AG04449 (cell line): ENCODE data around the gene PLXNB2.

Experiments used
- CTCF ChIA-PET: fragments of 350-600 bp; formaldehyde crosslinking; extraction: SDS; loops from one replicate; lab custom pipeline; 2021; ENCODE audit warnings: antibody characterized with exemption; lab: Yijun Ruan, JAX
- POLR2A ChIA-PET: fragments of 400-600, 350-600 bp; formaldehyde crosslinking; extraction: SDS; loops from one replicate; lab custom pipeline; 2020; ENCODE audit warnings: antibody characterized with exemption, inconsistent platforms; lab: Yijun Ruan, JAX
- DNase-seq: peaks from one replicate; pipeline ENCODE4 v3.0.0-alpha.2; 2010; ENCODE audit warnings: low read depth, low spot score
- H3K4me3 ChIP-seq: 2 replicates; pipeline ENCODE4 v1.5.1; 2011; ENCODE audit warnings: low read depth, mild to moderate bottlenecking, control low read depth, low read length
- CTCF ChIP-seq: IDR thresholded peaks from one replicate; pipeline ENCODE4 v1.5.1; 2011; ENCODE audit warnings: mild to moderate bottlenecking, moderate library complexity, low read length, control low read depth, inconsistent platforms; ENCODE audit not compliant: insufficient read depth; ENCODE audit errors: missing control alignments

PLXNB2 gene

GRCh38 chr22:50281384-50281760 is 26.1 kb downstream of the PLXNB2 start:
- CTCF ChIA-PET, result interaction anchor here (2.1 kb wide), 1 partner anchor 8 kb away, joined by 7 read pairs; no protein-coding TSS in a partner anchor
- H3K4me3 ChIP-seq, result no peak overlapping the region
- no peak for TF ChIP-seq CTCF
- no peak for DNase-seq
- POLR2A ChIA-PET, result no interaction called here

- ChIA-PET CTCF (no interaction called here), POLR2A (no interaction called here)
- no peak for DNase-seq
- no peak for TF ChIP-seq CTCF
- no peak overlapping the region for H3K4me3 ChIP-seq
Measured at GRCh38 chr22:50280708-50281383, 26.6 kb downstream of the PLXNB2 start.

DNA sequence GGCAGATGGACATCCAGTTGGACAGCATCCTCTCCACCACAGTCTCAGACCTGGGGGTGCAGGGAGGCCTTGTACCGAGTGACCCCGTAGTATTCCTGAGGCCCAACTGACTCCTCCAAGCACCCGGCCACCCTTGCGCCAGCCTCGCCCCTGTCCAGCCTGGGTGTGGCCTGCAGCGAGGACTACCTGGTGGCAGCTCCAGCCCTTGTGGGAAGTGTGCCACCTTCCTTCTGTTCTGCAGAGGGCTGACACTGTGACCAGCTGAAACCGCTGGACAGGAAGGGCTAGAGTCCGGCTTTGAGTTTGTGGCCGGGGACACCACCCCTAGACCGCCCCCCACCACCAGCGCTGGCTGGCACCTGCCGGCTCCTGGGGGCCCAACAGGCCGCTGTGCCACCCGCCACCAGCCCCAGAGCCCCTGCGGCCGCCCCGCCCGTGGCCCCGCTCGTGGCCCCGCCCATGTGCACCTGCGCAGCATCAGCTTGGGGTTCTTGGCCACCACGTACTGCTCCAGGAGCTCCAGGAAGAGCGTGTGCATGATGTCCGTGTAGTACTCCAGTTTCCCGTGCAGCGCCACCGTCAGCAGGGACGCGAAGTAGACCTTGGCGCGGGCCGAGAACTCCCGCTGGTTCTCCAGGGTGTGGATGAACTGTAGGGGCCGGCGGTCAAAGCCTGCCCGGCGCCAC is 27.3 kb downstream of the PLXNB2 start:
- ChIA-PET POLR2A (no interaction called here), CTCF (interaction anchor here (0.8 to 1.2 kb wide), 3 partner anchors 13 to 61 kb away, joined by 3 to 4 read pairs (median 3); partner anchors contain the start of gene HDAC10)
- H3K4me3 ChIP-seq, result no peak overlapping the region
- DNase-seq, result no peak
- no peak for TF ChIP-seq CTCF

DNA sequence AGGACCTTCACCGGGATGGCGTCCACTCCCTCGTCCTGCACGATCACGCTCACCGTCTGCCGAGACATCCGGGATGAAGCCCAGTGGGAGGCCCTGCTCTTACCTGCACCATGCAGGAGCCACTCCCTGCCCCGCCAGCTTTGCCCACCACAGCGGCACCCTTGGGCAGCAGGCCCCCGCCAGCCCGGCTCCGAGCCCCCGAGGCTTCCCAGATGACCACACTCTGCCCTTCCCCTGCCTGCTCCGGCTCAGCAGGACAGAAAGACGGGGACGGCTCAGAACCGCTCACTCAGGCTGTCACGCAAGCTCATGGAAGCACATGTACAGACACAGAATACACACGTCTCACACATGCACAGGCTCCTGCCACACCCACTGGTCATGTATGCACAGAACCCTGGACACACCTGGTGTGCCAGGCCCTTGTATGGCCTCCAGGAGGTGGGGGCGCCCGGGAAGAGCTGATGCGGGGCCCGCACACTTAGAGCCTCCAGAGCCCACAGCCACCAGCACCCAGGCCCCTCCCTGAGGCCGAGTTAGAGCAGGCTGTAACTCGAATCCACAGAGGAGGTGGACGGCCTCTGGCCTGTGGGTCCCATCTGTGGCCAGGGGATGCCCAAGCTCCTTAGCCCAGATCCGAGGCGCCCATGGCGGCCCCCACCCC is 28.4 kb downstream of the PLXNB2 start:
- H3K4me3 ChIP-seq, result no peak overlapping the region
- CTCF ChIA-PET, result interaction anchor here (0.6 to 1.5 kb wide), 5 partner anchors 12 to 63 kb away, joined by 3 to 4 read pairs (median 3); partner anchors contain the start of gene HDAC10
- no peak for DNase-seq
- POLR2A ChIA-PET, result no interaction called here
- TF ChIP-seq CTCF, result no peak

GRCh38 chr22:50278461-50278860 is 29.0 kb downstream of the PLXNB2 start:
- POLR2A ChIA-PET, result no interaction called here
- CTCF ChIA-PET, result interaction anchor here (1.5 kb wide), 1 partner anchor 16 kb away, joined by 4 read pairs; no protein-coding TSS in a partner anchor
- DNase-seq, result no peak
- TF ChIP-seq CTCF, result no peak
- no peak overlapping the region for H3K4me3 ChIP-seq

GRCh38 chr22:50277761-50278160 is 29.7 kb downstream of the PLXNB2 start:
- POLR2A ChIA-PET, result no interaction called here
- H3K4me3 ChIP-seq, result no peak overlapping the region
- CTCF ChIA-PET, result interaction anchor here (2.1 to 2.5 kb wide), 2 partner anchors 44 to 51 kb away, joined by 11 to 49 read pairs; partner anchors contain the start of gene DENND6B
- no peak for TF ChIP-seq CTCF
- no peak for DNase-seq
